HEK293 (cell line): ENCODE results near the gene IDH3B.

ENCODE experiments used
- CTCF ChIA-PET: fragments of 350-600 bp; formaldehyde crosslinking; extraction: SDS; loops from one replicate; lab custom pipeline; 2021; ENCODE audit warnings: antibody characterized with exemption; lab: Yijun Ruan, JAX
- POLR2A ChIA-PET: fragments of 300-600 bp; formaldehyde crosslinking; extraction: SDS; loops from one replicate; lab custom pipeline; 2020; ENCODE audit warnings: antibody characterized with exemption, inconsistent platforms; lab: Yijun Ruan, JAX
- H3K27ac ChIP-seq: fragments of 200-500 bp; sonication (Bioruptor generic); 2 replicates; pipeline ENCODE4 v1.5.1; 2014; ENCODE audit warnings: low read depth, low read length, control low read depth, inconsistent platforms; ENCODE audit errors: extremely low read depth
- H3K36me3 ChIP-seq, 2 experiments: fragments of 200-500 bp in 1 of 2; sonication (Bioruptor generic) in 1 of 2; 1 replicate in 1 of 2; 2 replicates in 1 of 2; pipeline ENCODE4 v1.5.1; 2014 to 2017; ENCODE audit warnings: inconsistent platforms in 2 of 2, low read length in 2 of 2; ENCODE audit not compliant: control insufficient read depth in 2 of 2, insufficient read depth in 1 of 2
- H3K4me1 ChIP-seq: fragments of 200-500 bp; sonication (Bioruptor generic); 2 replicates; pipeline ENCODE4 v1.5.1; 2014; ENCODE audit warnings: mild to moderate bottlenecking, low read length, inconsistent platforms; ENCODE audit not compliant: control insufficient read depth, insufficient read depth
- H3K4me3 ChIP-seq: 2 replicates; pipeline ENCODE4 v1.5.1; 2011; ENCODE audit warnings: low read depth, mild to moderate bottlenecking, control low read depth, low read length, moderate library complexity
- H3K9me3 ChIP-seq: fragments of 200-500 bp; sonication (Bioruptor generic); 2 replicates; pipeline ENCODE4 v1.5.1; 2014; ENCODE audit warnings: low read depth, low read length, inconsistent platforms; ENCODE audit not compliant: control insufficient read depth, insufficient read depth
- EGR2 ChIP-seq: fragments of 450-650 bp; formaldehyde crosslinking; IDR thresholded peaks from 2 replicates; pipeline ENCODE4 v1.5.1; 2016; ENCODE audit warnings: low read depth, missing biosample characterization, missing genetic modification characterization
- GFI1B ChIP-seq: fragments of 450-650 bp; formaldehyde crosslinking; IDR thresholded peaks from 2 replicates; pipeline ENCODE4 v1.5.1; 2016; ENCODE audit warnings: missing biosample characterization, missing genetic modification characterization
- KLF9 ChIP-seq: fragments of 450-650 bp; formaldehyde crosslinking; IDR thresholded peaks from 2 replicates; pipeline ENCODE4 v1.5.1; 2016; ENCODE audit warnings: missing biosample characterization, missing genetic modification characterization, low read depth
- SP2 ChIP-seq: fragments of 450-650 bp; formaldehyde crosslinking; IDR thresholded peaks from 2 replicates; pipeline ENCODE4 v1.5.1; 2016; ENCODE audit warnings: missing biosample characterization, missing genetic modification characterization
- ZBTB20 ChIP-seq: fragments of 450-650 bp; formaldehyde crosslinking; IDR thresholded peaks from 2 replicates; pipeline ENCODE4 v1.5.1; 2016; ENCODE audit warnings: missing biosample characterization, missing genetic modification characterization
- ZFP41 ChIP-seq: fragments of 450-650 bp; formaldehyde crosslinking; IDR thresholded peaks from 2 replicates; pipeline ENCODE4 v1.5.1; 2016; ENCODE audit warnings: missing biosample characterization, missing genetic modification characterization, borderline replicate concordance
- ZFP69B ChIP-seq: fragments of 450-650 bp; formaldehyde crosslinking; IDR thresholded peaks from 2 replicates; pipeline ENCODE4 v1.5.1; 2016; ENCODE audit warnings: missing biosample characterization, missing genetic modification characterization
- ZNF121 ChIP-seq: fragments of 450-650 bp; formaldehyde crosslinking; IDR thresholded peaks from 2 replicates; pipeline ENCODE4 v1.5.1; 2016; ENCODE audit warnings: missing biosample characterization, missing genetic modification characterization
- ZNF138 ChIP-seq: fragments of 450-650 bp; formaldehyde crosslinking; IDR thresholded peaks from 2 replicates; pipeline ENCODE4 v1.5.1; 2016; ENCODE audit warnings: missing biosample characterization, missing genetic modification characterization, borderline replicate concordance
- ZNF214 ChIP-seq: fragments of 450-650 bp; formaldehyde crosslinking; IDR thresholded peaks from 2 replicates; pipeline ENCODE4 v1.5.1; 2017; ENCODE audit warnings: missing biosample characterization, mild to moderate bottlenecking, missing genetic modification characterization, borderline replicate concordance
- ZNF335 ChIP-seq: fragments of 450-650 bp; formaldehyde crosslinking; conservative IDR thresholded peaks from 2 replicates; pipeline ENCODE4 v1.5.1; 2016; ENCODE audit warnings: missing biosample characterization, missing genetic modification characterization
- ZNF416 ChIP-seq: fragments of 450-650 bp; formaldehyde crosslinking; IDR thresholded peaks from 2 replicates; pipeline ENCODE4 v1.5.1; 2016; ENCODE audit warnings: missing biosample characterization, missing genetic modification characterization
- ZNF521 ChIP-seq: fragments of 450-650 bp; formaldehyde crosslinking; IDR thresholded peaks from 2 replicates; pipeline ENCODE4 v1.5.1; 2017; ENCODE audit warnings: missing biosample characterization, mild to moderate bottlenecking, missing genetic modification characterization
- ZNF530 ChIP-seq: fragments of 450-650 bp; formaldehyde crosslinking; IDR thresholded peaks from 2 replicates; pipeline ENCODE4 v1.5.1; 2016; ENCODE audit warnings: low read depth, missing biosample characterization, missing genetic modification characterization
- ZNF654 ChIP-seq: fragments of 450-650 bp; formaldehyde crosslinking; IDR thresholded peaks from 2 replicates; pipeline ENCODE4 v1.5.1; 2016; ENCODE audit warnings: low read depth, missing biosample characterization, missing genetic modification characterization
- ZNF664 ChIP-seq: fragments of 450-650 bp; formaldehyde crosslinking; IDR thresholded peaks from 2 replicates; pipeline ENCODE4 v1.5.1; 2016; ENCODE audit warnings: missing biosample characterization, missing genetic modification characterization
- ZNF768 ChIP-seq: fragments of 450-650 bp; formaldehyde crosslinking; IDR thresholded peaks from 2 replicates; pipeline ENCODE4 v1.5.1; 2018; ENCODE audit warnings: missing biosample characterization, mild to moderate bottlenecking, missing genetic modification characterization
- ZNF777 ChIP-seq: fragments of 450-650 bp; formaldehyde crosslinking; IDR thresholded peaks from 2 replicates; pipeline ENCODE4 v1.5.1; 2017; ENCODE audit warnings: missing biosample characterization, missing genetic modification characterization, borderline replicate concordance
- ZNF791 ChIP-seq: fragments of 450-650 bp; formaldehyde crosslinking; IDR thresholded peaks from 2 replicates; pipeline ENCODE4 v1.5.1; 2016; ENCODE audit warnings: missing biosample characterization, missing genetic modification characterization
- ZSCAN23 ChIP-seq: fragments of 450-650 bp; formaldehyde crosslinking; IDR thresholded peaks from 2 replicates; pipeline ENCODE4 v1.5.1; 2016; ENCODE audit warnings: missing biosample characterization, missing genetic modification characterization
- TF ChIP-seq, protein P1 (sequence below): IDR thresholded peaks from 2 replicates; pipeline ENCODE4 v1.6.1; 2011; ENCODE audit warnings: mild to moderate bottlenecking, low read depth, low read length, borderline replicate concordance
- TF ChIP-seq, protein P2 (sequence below): fragments of 450-650 bp; formaldehyde crosslinking; IDR thresholded peaks from 2 replicates; pipeline ENCODE4 v1.5.1; 2016; ENCODE audit warnings: missing biosample characterization, missing genetic modification characterization
- TF ChIP-seq, protein P3 (sequence below): fragments of 450-650 bp; IDR thresholded peaks from 2 replicates; pipeline ENCODE4 v1.5.1; 2018; ENCODE audit warnings: missing biosample characterization, missing genetic modification characterization
- TF ChIP-seq, protein P4 (sequence below): fragments of 450-650 bp; formaldehyde crosslinking; IDR thresholded peaks from 2 replicates; pipeline ENCODE4 v1.5.1; 2017; ENCODE audit warnings: missing biosample characterization, missing genetic modification characterization
- TF ChIP-seq, protein P5 (sequence below): fragments of 450-650 bp; formaldehyde crosslinking; IDR thresholded peaks from 2 replicates; pipeline ENCODE4 v1.5.1; 2016; ENCODE audit warnings: missing biosample characterization, missing genetic modification characterization
- TF ChIP-seq, protein P6 (sequence below): fragments of 450-650 bp; formaldehyde crosslinking; IDR thresholded peaks from 2 replicates; pipeline ENCODE4 v1.5.1; 2016; ENCODE audit warnings: missing biosample characterization, missing genetic modification characterization
- TF ChIP-seq, protein P7 (sequence below): fragments of 450-650 bp; formaldehyde crosslinking; IDR thresholded peaks from 2 replicates; pipeline ENCODE4 v1.5.1; 2016; ENCODE audit warnings: missing biosample characterization, missing genetic modification characterization

The IDH3B gene

DNA sequence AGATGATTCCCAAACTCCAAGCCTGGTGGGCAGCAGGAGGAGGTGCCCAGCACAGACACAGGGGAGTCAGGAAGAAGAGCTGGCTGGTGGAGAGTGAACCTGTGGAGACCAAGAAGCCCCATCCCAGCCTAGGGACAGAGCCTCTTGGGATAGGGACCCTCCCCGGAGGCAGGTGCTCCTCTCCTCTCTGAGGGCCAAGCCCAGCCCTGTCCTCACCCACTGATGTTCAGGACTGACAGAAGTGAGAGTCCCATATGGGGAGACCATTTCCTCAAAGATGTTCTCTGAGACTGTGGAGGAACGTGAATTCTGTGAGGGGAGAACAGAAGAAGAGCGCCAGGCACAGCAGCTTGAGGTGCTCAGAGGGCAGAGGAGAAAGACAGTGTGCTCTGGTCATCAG lies 26.2 kb upstream of the IDH3B start (continued):
- TF ChIP-seq, protein P1, sequence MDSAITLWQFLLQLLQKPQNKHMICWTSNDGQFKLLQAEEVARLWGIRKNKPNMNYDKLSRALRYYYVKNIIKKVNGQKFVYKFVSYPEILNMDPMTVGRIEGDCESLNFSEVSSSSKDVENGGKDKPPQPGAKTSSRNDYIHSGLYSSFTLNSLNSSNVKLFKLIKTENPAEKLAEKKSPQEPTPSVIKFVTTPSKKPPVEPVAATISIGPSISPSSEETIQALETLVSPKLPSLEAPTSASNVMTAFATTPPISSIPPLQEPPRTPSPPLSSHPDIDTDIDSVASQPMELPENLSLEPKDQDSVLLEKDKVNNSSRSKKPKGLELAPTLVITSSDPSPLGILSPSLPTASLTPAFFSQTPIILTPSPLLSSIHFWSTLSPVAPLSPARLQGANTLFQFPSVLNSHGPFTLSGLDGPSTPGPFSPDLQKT = no peak
- TF ChIP-seq ZFP41 = no peak
- TF ChIP-seq ZNF138 (tag by site-specific recombination) = no peak
- no peak for TF ChIP-seq SP2 (tag by site-specific recombination)
- TF ChIP-seq ZNF521 (tag by site-specific recombination) = no peak
- TF ChIP-seq ZFP69B (tag by site-specific recombination) = no peak
- TF ChIP-seq, protein P2, sequence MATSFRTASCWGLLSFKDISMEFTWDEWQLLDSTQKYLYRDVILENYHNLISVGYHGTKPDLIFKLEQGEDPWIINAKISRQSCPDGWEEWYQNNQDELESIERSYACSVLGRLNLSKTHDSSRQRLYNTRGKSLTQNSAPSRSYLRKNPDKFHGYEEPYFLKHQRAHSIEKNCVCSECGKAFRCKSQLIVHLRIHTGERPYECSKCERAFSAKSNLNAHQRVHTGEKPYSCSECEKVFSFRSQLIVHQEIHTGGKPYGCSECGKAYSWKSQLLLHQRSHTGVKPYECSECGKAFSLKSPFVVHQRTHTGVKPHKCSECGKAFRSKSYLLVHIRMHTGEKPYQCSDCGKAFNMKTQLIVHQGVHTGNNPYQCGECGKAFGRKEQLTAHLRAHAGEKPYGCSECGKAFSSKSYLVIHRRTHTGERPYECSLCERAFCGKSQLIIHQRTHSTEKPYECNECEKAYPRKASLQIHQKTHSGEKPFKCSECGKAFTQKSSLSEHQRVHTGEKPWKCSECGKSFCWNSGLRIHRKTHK (tag by site-specific recombination) = no peak
- TF ChIP-seq, protein P3, sequence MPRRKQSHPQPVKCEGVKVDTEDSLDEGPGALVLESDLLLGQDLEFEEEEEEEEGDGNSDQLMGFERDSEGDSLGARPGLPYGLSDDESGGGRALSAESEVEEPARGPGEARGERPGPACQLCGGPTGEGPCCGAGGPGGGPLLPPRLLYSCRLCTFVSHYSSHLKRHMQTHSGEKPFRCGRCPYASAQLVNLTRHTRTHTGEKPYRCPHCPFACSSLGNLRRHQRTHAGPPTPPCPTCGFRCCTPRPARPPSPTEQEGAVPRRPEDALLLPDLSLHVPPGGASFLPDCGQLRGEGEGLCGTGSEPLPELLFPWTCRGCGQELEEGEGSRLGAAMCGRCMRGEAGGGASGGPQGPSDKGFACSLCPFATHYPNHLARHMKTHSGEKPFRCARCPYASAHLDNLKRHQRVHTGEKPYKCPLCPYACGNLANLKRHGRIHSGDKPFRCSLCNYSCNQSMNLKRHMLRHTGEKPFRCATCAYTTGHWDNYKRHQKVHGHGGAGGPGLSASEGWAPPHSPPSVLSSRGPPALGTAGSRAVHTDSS (tag by site-specific recombination) = no peak
- TF ChIP-seq ZNF121 (tag by site-specific recombination) = no peak
- TF ChIP-seq ZNF791 (tag by site-specific recombination) = no peak
- TF ChIP-seq, all 188 proteins: peak for 0

DNA sequence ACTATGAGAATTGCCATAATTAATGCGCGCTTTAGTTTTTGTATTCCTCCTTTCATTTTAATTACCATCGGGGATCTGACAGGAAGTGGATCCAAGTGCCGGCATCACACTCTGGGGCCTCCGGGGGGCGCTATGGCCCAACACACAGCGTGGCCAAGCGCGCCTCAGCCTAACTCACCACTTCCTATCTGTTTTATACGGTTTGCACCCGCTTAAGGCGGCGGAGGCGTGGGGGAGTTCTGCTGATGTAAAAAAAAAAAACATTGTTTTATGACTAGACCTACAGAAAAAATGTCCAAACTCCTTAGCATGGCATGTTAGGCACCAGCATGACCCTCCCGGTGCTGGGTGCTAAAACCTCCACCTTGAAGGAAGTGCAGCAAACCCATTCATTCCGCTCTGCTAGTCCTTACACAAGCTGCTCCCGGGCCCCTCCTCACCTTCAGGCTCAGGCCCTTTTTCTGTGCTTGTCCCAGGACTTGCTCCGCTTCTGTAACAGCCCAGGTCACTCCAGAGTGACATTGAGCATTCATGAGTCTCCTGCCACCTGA lies 24.1 kb upstream of the IDH3B start:
- H3K4me3 ChIP-seq = no peak overlapping the region
- H3K4me1 ChIP-seq = 0 out of 2 replicates have a peak, but pooled peaks cover 2% of the 10 kb centered on the region
- ChIA-PET POLR2A (interaction anchor here (0.7 to 1.2 kb wide), 3 partner anchors 35 to 217 kb away, joined by 3 to 5 read pairs (median 3); partner anchors contain the start of gene NOP56), CTCF (interaction anchor here (0.6 to 5.9 kb wide), 29 partner anchors 9 to 1397 kb away, joined by 3 to 48 read pairs (median 4); partner anchors contain the start of gene C20orf141)
- H3K36me3 ChIP-seq = peaks cover 0 to 4% of the 10 kb centered on the region in 2 experiments; a peak in 1 of 3 replicates
- H3K27ac ChIP-seq = peak overlapping the region; percentile 22; the same call in 1 of the 2 replicates
- H3K9me3 ChIP-seq = no peaks in the 10 kb centered on the region
- TF ChIP-seq ZNF664 (tag by site-specific recombination) (no peak), KLF9 (tag by site-specific recombination) (no peak), ZNF530 (tag by site-specific recombination) (no peak), ZNF416 (no peak), ZNF654 (peak; percentile 91), ZNF768 (tag by site-specific recombination) (no peak), ZNF214 (tag by site-specific recombination) (no peak), EGR2 (tag by site-specific recombination) (0 out of 2 replicates have a peak, but pooled peaks have one; percentile 14), ZNF335 (tag by site-specific recombination) (peak; percentile 55), ZBTB20 (tag by site-specific recombination) (peak; percentile 81), GFI1B (tag by site-specific recombination) (no peak), ZNF777 (tag by site-specific recombination) (no peak), ZSCAN23 (tag by site-specific recombination) (no peak)
- TF ChIP-seq, protein P4, sequence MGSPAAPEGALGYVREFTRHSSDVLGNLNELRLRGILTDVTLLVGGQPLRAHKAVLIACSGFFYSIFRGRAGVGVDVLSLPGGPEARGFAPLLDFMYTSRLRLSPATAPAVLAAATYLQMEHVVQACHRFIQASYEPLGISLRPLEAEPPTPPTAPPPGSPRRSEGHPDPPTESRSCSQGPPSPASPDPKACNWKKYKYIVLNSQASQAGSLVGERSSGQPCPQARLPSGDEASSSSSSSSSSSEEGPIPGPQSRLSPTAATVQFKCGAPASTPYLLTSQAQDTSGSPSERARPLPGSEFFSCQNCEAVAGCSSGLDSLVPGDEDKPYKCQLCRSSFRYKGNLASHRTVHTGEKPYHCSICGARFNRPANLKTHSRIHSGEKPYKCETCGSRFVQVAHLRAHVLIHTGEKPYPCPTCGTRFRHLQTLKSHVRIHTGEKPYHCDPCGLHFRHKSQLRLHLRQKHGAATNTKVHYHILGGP (tag by site-specific recombination) = no peak
- TF ChIP-seq, protein P5, sequence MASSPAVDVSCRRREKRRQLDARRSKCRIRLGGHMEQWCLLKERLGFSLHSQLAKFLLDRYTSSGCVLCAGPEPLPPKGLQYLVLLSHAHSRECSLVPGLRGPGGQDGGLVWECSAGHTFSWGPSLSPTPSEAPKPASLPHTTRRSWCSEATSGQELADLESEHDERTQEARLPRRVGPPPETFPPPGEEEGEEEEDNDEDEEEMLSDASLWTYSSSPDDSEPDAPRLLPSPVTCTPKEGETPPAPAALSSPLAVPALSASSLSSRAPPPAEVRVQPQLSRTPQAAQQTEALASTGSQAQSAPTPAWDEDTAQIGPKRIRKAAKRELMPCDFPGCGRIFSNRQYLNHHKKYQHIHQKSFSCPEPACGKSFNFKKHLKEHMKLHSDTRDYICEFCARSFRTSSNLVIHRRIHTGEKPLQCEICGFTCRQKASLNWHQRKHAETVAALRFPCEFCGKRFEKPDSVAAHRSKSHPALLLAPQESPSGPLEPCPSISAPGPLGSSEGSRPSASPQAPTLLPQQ = peak; percentile 47; the same call in 1 of the 2 replicates
- TF ChIP-seq, protein P6, sequence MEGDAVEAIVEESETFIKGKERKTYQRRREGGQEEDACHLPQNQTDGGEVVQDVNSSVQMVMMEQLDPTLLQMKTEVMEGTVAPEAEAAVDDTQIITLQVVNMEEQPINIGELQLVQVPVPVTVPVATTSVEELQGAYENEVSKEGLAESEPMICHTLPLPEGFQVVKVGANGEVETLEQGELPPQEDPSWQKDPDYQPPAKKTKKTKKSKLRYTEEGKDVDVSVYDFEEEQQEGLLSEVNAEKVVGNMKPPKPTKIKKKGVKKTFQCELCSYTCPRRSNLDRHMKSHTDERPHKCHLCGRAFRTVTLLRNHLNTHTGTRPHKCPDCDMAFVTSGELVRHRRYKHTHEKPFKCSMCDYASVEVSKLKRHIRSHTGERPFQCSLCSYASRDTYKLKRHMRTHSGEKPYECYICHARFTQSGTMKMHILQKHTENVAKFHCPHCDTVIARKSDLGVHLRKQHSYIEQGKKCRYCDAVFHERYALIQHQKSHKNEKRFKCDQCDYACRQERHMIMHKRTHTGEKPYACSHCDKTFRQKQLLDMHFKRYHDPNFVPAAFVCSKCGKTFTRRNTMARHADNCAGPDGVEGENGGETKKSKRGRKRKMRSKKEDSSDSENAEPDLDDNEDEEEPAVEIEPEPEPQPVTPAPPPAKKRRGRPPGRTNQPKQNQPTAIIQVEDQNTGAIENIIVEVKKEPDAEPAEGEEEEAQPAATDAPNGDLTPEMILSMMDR (tag by site-specific recombination) = 0 out of 2 replicates have a peak, but pooled peaks have one; percentile 14
- TF ChIP-seq, protein P7, sequence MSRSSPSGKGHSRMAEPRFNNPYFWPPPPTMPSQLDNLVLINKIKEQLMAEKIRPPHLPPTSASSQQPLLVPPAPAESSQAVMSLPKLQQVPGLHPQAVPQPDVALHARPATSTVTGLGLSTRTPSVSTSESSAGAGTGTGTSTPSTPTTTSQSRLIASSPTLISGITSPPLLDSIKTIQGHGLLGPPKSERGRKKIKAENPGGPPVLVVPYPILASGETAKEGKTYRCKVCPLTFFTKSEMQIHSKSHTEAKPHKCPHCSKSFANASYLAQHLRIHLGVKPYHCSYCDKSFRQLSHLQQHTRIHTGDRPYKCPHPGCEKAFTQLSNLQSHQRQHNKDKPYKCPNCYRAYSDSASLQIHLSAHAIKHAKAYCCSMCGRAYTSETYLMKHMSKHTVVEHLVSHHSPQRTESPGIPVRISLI = 0 out of 2 replicates have a peak, but pooled peaks have one; percentile 50
